ENCODE data around the gene AK8.

DNA sequence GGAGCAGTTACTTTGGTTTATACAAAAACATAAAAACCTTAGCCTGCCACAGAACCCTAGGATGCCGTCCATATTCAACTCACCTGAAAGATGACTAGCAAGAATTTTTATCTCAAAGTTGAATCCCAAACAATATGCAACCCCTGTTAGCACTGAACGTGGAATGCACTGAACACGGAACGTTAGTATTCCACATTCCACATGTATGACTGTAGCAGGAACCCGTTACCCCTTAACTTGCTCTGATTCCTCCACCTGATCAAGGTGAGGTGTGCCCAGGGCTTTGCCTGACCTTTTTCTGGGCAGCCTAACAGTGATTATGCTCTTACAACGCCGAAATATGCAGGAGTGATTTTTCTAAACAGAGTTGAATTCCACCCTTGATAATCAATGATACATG is 43.7 kb downstream of the AK8 start:
- no peak for TF ChIP-seq POLR2A (IDR thresholded peaks at IDR 0.05)
- TF ChIP-seq, protein P1, sequence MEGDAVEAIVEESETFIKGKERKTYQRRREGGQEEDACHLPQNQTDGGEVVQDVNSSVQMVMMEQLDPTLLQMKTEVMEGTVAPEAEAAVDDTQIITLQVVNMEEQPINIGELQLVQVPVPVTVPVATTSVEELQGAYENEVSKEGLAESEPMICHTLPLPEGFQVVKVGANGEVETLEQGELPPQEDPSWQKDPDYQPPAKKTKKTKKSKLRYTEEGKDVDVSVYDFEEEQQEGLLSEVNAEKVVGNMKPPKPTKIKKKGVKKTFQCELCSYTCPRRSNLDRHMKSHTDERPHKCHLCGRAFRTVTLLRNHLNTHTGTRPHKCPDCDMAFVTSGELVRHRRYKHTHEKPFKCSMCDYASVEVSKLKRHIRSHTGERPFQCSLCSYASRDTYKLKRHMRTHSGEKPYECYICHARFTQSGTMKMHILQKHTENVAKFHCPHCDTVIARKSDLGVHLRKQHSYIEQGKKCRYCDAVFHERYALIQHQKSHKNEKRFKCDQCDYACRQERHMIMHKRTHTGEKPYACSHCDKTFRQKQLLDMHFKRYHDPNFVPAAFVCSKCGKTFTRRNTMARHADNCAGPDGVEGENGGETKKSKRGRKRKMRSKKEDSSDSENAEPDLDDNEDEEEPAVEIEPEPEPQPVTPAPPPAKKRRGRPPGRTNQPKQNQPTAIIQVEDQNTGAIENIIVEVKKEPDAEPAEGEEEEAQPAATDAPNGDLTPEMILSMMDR (IDR thresholded peaks at IDR 0.05) = no peak

Data from body of pancreas (tissue), 4 donors.